SKM-1 treated with dmso at 0.1 percent for 144 hours (cell line): ENCODE measurements around the gene RAI14.
"Not testable (repeated sequence)": the region's sequence is repeated elsewhere in the genome, so short reads cannot be mapped to it uniquely, and the experiment has no call there.

ENCODE experiments used
- DNase-seq: peaks from one replicate; lab custom pipeline; 2025; ENCODE audit not compliant: unreplicated experiment; lab: John Stamatoyannopoulos, UW

The RAI14 gene

GRCh38 chr5:34697308-34698108 lies 41.4 kb downstream of the RAI14 start:
- no peak for DNase-seq

- DNase-seq, result no peak
Measured at GRCh38 chr5:34698109-34698419, 41.9 kb downstream of the RAI14 start.

GRCh38 chr5:34698754-34699153 lies 42.6 kb downstream of the RAI14 start:
- DNase-seq, result no peak

GRCh38 chr5:34699155-34700077 lies 43.3 kb downstream of the RAI14 start:
- no peak for DNase-seq

GRCh38 chr5:34700078-34700452 lies 43.9 kb downstream of the RAI14 start:
- no peak for DNase-seq

GRCh38 chr5:34701442-34701841 lies 45.3 kb downstream of the RAI14 start:
- not testable (repeated sequence) for DNase-seq

GRCh38 chr5:34703767-34704713 lies 47.9 kb downstream of the RAI14 start:
- DNase-seq, result no peak

GRCh38 chr5:34706084-34706483 lies 50.0 kb downstream of the RAI14 start:
- no peak for DNase-seq

- no peak for DNase-seq
Measured at GRCh38 chr5:34707451-34708107, 51.5 kb downstream of the RAI14 start.

- no peak for DNase-seq
Measured at GRCh38 chr5:34708777-34709176, 52.6 kb downstream of the RAI14 start.

- DNase-seq, result no peak
Measured at GRCh38 chr5:34709861-34710673, 53.9 kb downstream of the RAI14 start.

- DNase-seq, result no peak
Measured at GRCh38 chr5:34712565-34712964, 56.4 kb downstream of the RAI14 start.

GRCh38 chr5:34715711-34716110 lies 59.6 kb downstream of the RAI14 start:
- DNase-seq, result no peak

GRCh38 chr5:34716986-34717385 lies 60.9 kb downstream of the RAI14 start:
- no peak for DNase-seq

GRCh38 chr5:34717426-34718327 lies 61.5 kb downstream of the RAI14 start:
- no peak for DNase-seq

GRCh38 chr5:34718516-34718915 lies 62.4 kb downstream of the RAI14 start:
- no peak for DNase-seq

- DNase-seq, result no peak
Measured at GRCh38 chr5:34719029-34719428, 62.9 kb downstream of the RAI14 start.

GRCh38 chr5:34721327-34721726 lies 65.2 kb downstream of the RAI14 start:
- no peak for DNase-seq

GRCh38 chr5:34722183-34722582 lies 66.1 kb downstream of the RAI14 start:
- DNase-seq, result no peak
